Right lobe of liver (tissue), 4 donors: ENCODE results near the gene ZNF792.

Experiments
- POLR2A ChIP-seq: fragments of 450-650 bp; IDR thresholded peaks from one replicate; pipeline ENCODE4 v1.6.1; 2017; ENCODE audit warnings: antibody characterized with exemption, mild to moderate bottlenecking
- TF ChIP-seq, protein P1 (sequence below), 4 donors: fragments of 200-600 bp in 3 of 4; fragments of 450-650 bp in 1 of 4; IDR thresholded peaks; one replicate each; pipeline versions ENCODE4 v1.5.1 to v1.8.0; 2016 to 2022; ENCODE audit warnings: antibody characterized with exemption in 4 of 4, mild to moderate bottlenecking in 2 of 4
- donor health status: DM: no; HTN: no; CAD: no.
- donor health status: DM: no; HTN: no; CAD: no.
- donor health status: DM: no; HTN: yes; CAD: no.

DNA sequence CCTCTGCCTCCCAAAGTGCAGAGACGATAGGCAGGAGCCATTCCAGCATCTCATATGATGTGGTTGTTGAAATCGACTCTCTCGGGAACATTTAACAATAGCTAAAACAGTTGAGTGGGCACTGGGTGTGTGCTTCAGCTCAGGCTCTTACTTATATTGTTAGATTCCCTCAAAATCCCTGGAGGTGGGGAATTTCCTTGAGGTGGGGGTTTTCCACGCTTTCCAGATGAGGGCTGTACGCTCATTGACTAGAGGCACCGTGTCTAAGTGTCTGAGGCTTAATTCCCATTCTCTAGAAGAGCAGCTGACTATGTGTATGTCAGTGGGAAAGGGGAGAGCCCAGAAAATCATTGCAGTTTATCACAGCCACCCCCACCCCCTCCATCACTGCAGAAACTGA lies 25.3 kb upstream of the ZNF792 start:
- TF ChIP-seq, protein P1, sequence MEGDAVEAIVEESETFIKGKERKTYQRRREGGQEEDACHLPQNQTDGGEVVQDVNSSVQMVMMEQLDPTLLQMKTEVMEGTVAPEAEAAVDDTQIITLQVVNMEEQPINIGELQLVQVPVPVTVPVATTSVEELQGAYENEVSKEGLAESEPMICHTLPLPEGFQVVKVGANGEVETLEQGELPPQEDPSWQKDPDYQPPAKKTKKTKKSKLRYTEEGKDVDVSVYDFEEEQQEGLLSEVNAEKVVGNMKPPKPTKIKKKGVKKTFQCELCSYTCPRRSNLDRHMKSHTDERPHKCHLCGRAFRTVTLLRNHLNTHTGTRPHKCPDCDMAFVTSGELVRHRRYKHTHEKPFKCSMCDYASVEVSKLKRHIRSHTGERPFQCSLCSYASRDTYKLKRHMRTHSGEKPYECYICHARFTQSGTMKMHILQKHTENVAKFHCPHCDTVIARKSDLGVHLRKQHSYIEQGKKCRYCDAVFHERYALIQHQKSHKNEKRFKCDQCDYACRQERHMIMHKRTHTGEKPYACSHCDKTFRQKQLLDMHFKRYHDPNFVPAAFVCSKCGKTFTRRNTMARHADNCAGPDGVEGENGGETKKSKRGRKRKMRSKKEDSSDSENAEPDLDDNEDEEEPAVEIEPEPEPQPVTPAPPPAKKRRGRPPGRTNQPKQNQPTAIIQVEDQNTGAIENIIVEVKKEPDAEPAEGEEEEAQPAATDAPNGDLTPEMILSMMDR (IDR thresholded peaks at IDR 0.05) = no peak
- TF ChIP-seq POLR2A = no peak
